ENCODE results near the gene CYGB.
"Not testable (repeated sequence)": the region's sequence is repeated elsewhere in the genome, so short reads cannot be mapped to it uniquely, and the experiment has no call there.

The CYGB gene

DNA sequence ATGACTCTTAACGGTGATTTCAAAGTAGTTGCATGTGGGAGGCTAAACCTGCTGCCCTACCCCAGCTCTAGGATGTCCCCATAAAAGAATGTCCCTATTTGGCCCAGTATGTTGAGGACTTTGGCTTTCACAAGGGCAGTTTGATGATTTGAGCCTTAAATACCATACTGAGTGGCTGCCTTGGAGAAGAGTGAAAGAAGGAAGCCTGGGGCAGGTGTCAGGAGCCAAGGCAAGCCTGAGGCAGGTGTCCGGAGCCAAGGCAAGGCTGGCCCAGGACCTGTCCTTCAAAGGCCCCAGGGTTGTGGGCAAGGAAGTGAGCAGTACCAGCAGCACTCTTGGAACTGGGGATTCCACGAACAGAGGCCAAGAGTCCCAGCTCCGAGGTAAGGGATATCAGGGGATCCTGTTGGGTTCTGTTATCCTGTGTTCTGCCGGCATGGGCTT lies 29.5 kb upstream of the CYGB start:
- no peak for DNase-seq

DNA sequence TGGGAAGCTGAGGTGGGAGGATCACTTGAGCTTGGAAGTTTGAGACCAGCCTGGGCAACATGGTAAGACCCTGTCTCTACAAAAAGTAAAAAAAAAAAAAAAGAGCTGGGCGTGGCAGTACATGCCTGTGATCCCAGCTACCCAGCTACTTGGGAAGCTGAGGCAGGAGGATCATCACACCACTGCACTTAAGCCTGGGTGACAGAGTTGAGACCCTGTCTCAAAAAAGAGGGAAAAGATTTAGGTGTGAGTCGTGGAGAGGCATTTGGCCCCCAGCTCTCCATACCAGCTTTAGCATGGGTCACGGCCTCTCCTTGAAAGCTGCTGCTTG lies 29.1 kb upstream of the CYGB start:
- DNase-seq = no peak

DNA sequence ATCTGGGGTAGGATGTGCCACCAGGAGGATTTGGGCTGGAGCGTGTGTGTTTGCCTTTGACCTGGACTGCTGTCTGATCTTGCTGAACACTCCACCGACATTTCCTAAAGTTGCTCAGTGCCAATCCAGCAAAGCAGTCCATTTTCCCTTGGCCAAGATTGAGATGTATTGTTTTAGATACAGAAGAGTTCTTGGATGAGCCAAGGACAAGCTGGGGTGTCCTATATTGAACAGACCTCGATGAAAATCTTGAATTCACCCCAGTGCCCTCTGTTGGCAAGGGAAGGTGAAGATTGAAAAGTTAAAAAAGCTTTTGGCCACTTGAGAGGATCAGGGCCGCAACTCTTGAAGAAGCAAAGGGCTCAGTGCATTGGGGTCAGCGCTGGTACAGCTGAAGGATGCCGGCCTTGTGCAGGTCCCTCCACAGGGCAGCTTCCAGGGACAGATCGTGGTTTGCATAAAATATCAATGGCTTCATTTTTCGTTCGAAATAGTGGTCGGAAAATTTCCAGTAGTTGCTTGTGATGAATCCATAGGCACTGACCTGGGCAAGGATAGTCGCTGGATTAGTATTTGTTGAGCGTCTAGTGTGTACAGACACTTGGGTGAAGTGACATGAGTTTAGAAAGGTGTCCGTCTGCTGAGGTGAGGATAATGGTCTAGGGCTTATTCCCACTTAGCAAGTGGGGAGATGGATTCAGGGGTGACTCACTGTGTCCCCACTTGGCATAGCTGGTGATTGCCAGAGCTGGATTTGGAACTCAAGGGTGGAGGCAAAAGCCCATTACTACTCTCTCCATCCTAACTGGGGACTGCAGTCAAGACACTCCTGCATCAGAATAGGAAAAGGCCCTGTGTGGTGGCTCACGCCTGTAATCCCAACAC lies 28.5 kb upstream of the CYGB start:
- no peak for DNase-seq

DNA sequence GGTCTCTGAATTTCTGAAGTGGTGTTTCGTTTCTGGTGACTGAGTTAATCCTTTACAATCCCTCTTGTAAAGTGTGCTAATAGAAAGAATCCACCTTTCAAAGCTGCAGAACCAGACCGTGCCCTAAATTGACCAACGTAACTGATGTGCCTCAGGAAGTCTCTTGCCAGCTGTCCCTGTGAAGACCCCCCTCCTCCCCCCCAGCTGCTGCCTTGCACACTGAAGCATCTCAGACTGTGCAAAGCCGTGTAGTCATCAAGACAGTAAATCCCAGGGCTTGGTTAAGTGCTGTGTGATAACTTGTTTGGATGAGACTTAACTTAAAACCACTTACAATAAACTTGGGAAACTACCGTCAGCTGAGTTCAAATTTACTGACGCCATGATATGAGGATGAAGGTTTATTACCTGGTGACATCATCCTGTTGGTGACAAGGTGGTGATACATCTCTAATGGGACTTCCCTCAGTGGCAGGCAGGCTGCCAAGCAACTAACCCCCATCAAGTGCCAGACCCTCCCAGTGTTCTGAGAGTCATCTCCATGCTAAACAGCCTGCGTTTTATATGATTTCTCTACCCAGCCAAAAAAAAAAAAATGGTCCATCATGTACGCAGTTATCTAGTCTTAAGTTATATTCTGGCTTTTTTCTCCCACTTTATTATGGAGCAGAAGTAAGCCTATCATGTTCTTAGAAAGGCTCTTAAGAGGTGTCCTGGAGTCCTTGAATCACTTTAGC lies 27.6 kb upstream of the CYGB start:
- not testable (repeated sequence) for DNase-seq

DNA sequence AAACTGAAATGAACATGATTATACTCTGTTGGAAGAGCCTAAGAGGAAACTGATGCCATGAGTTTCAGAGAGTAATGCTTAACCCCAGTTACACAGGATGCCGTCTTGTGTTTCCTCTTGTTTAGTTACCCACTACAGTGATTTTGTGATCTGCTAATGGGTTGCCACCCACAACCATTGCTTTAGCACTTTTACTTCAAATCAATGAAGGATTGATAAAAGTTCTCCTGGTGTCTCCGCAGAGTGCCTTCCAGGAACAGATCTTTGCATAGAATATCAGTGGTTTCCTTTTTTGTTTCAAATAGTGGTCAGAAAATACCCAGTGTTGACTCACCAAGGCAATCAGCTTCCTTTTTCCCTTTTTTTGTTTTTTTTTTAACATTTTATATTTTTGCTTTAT lies 25.9 kb upstream of the CYGB start:
- peak in 1 of 2 donors; percentile 47 for DNase-seq

DNA sequence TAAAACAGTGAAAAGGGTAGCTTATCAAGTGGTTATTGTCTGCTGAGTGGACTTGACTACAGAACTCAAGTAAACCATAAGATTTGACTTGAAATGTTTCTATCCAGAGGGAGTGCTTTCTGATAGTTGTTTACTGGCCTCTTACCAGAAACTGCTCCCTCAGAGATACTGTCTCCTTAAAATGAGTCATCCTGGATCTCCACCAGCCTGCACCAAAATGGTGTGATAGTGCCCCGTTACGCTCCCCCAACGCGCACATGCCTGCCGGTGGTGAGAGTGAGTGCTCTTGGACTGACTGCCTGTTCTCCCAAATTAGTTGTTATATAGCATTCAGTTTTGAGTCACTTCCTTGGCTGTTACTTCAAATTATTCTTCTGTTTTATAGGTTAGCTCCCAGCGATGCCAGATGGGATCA lies 25.2 kb upstream of the CYGB start:
- no peak for DNase-seq

DNA sequence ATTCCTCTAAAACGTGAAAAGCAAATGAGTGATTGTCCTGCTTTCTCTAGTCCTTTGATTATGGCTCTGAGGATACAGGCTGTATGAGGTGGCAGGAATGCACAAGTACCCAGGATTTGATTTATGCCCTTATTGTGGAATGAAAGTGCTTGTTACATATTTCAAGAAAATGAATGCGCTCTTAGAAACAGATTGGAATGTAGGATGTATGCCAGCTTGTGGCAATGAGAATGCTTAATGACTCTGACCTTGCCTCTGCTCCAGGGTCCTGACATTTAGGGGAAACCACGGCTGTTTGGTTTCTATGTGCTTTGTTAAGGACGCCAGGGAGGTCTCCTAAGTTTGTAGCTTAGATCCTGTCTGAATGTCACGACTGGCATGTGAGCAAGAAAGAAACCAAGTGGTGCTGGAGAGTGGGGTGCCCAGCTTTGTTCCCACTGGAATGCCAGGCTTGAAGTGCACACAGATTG lies 24.3 kb upstream of the CYGB start:
- DNase-seq = no peak

DNA sequence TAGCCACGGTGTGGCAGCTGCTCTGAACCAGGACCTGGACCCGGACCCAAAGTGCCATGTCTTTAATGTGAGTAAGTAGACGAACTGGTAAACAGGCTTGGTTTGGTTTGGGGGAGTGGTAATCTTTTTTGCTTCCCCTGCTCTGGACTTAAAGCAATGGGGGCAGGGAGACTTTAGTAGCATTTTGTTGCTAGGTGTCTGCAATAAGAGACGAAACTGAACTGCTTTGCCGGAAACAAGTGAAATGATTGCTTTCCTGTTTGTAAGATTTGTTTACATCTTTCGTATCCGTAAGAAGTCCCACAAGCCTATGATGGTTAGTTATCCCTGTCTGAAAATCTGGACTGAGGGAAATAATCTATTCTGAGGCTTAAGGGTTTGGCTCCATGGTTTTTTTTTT lies 23.8 kb upstream of the CYGB start:
- peak in 1 of 2 donors; percentile 77 for DNase-seq

DNA sequence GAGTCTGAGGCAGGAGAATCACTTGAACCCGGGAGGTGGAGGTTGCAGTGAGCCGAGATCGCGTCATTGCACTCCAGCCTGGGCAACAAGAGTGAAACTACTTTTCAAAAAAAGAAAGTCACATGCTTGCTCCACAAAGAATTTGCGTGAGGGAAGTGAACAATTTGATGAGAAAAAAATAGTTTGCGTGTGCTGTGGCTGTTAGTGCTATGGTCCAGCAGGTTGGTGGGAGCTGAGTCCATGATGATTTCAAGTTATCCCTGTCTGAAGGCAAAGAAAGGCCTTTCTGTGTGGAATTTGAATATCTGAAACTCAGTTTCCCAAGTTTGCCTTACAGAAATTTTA lies 23.3 kb upstream of the CYGB start:
- peak in 1 of 2 donors; percentile 44 for DNase-seq

DNA sequence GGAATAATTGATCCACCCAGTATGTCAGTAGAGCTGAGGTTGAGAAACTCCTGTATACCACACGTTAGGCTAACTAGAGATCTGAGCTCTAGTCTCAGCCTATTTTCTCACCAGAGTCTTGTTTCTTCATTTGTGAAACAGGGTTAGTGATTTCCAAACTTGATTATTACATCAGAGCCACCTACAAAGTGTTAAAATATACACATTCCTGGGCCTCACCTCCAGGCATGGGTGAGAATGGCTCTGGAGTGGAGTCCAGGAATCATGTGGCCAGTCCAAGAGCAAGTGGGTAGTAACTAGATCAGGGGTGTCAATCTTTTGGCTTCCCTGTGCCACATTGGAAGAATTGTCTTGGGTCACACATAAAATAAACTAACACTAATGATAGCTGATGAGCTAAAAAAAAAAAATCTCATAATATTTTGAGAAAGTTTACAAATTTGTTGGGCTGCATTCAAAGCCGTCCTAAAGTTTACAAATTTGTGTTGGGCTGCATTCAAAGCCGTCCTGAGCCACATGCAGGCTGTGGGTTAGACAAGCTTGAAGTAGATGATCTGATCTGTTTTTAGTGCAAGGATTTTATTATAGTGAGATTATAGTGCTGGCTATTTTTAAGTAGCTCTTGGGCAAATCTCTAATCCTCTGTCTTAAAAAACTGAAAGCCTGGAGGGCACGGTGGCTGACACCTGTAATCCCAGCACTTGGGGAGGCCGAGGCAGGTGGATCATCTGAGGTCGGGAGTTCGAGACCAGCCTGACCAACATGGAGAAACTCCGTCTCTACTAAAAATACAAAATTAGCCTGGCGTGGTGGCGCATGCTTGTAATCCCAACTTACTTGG lies 22.7 kb upstream of the CYGB start:
- DNase-seq = no peak

DNA sequence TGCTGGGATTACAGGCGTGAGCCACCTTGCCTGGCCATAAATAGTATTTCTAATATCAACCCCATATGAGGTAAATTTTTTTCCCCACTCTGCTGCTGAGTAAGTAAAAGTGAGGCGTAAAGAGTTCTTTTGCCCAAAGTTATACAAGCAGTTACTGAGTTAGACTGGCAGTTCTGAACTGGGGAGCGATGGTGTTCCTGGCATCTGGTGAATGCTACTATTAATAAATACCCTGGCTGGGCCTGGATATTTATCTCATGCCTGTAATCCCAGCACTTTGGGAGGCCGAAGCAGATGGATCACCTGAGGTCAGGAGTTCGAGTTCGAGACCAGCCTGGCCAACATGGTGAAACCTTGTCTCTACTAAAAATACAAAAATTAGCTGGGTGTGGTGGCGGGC lies 22.0 kb upstream of the CYGB start:
- DNase-seq = not testable (repeated sequence)

DNA sequence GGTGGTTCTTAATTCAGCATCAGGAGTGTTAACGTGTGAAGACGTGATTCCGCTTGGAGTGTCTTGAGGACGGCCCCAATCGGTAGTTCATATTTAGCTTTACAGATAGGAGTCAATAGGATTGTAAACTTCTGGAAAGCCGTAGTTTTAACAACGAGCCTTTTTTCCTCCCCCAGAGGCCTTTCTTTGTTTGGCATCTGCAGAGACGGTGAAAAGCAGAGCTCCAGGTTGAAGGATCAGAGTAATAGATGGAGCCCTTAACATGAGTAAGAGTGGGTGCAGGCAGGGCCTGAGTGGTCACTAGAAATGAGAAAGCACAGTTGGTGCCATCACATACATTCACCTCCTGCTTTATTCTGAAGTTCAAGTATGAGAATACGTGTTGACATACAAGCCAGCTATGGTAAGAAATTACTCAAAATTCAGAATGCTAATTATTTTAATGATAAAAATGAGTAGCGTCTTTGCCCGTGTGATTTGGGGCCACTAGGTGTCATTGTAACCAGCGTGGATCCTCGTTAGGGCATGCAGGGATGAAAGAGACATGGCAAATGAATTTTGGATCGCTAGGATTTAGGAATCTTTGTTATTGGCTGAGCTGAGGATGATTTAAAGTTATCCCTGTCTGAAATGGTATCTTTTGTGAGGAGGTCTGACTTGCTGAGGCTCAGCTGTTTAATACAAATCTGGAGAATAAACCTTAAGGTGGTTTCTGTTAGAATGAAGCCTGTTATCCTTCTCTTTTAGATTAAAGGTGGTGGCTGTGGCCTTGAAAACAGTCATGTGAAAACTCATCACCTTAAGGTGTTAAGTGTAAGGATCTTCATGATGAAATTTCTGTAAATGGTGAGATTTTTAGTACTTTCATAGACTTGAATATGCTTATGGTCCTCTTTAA lies 20.9 kb upstream of the CYGB start:
- peak in 1 of 2 donors; percentile 50 for DNase-seq

DNA sequence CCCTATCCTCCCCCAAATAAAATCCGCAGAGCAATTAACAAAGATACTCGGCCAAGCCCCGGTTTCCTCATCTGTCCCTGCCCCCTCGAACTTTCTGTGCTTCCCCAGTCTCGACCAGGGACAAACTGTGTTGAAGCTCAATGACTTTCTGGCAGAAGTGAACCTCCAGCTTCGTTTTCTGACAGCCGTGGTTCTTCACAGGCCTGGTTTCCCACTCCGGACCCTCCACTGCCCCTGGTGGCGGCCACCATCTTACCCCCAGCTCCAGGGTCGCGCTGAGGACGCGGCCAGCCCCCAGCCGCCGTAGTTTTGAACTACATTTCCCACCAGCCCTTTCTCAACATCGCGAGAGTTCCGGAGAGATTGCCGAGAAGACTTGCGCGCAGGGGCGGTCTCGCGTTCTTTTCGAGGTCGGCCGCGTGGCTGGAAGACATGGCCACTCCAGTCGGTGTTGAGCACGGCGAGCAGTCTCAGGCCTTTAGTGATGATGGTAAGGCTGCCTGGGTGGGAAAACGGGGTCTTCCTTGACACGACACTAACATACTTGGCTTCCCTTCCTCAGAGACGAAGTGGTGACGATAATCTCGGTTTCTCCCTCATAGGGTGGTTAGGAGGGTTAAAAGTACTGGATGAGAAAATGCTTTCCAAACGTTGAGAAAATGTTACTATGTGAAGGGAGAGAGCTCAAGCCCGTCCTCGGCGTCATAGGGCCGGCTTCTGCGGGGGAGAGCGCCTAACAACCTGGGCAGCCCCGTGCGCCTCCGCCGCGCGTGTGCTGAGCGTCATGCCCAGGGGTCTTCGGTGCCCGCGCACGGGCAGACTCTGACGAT lies 20.1 kb upstream of the CYGB start:
- peak; percentile 95 to 97 for DNase-seq

DNA sequence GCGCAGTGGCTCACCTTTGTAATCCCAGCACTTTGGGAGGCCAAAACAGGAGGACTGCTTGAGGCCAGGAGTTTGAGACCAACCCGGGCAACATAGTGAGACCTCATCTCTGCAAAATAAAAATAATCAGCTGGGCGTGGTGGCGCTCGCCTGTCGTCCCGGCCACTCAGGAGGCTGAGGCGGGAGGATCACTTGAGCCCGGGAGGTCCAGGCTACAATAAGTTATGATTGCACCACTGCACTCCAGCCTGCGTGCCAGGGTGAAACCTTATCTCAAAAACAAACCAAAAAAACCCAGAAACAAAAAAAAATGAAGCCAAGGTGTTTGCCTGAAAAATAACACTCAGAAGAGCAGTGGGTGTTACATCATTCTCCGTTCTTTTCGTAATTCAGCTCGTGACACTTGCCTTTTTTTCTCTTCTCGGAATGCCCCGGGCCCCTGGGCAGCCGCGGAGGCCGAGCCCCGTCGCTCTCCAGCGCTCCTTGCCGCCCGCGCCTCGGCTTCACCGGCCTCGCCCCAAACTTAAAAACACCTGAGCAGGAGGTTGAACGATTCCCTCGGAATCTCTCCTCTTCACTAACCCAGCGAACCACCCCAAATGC lies 19.4 kb upstream of the CYGB start:
- DNase-seq = peak; percentile 55 to 74

DNA sequence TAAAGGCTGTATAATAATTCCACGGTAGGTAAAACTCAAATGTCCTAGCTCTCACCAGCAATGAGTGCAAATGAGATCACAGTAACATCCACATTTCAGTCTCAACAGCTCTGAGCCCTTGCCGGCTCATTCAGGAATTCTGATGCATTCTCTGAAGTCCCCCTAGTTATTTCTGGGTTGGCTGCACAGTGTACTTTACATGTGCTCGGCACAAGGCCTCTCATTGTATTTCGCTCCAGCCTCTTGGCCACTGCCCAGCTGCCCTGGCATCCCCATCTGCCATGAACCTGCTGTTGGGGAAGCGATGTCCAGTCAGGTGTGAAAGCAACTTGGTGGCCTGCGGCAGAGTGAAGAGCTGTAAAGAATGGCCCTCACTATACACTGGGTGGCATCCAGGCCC lies 16.6 kb upstream of the CYGB start:
- no peak for DNase-seq

DNA sequence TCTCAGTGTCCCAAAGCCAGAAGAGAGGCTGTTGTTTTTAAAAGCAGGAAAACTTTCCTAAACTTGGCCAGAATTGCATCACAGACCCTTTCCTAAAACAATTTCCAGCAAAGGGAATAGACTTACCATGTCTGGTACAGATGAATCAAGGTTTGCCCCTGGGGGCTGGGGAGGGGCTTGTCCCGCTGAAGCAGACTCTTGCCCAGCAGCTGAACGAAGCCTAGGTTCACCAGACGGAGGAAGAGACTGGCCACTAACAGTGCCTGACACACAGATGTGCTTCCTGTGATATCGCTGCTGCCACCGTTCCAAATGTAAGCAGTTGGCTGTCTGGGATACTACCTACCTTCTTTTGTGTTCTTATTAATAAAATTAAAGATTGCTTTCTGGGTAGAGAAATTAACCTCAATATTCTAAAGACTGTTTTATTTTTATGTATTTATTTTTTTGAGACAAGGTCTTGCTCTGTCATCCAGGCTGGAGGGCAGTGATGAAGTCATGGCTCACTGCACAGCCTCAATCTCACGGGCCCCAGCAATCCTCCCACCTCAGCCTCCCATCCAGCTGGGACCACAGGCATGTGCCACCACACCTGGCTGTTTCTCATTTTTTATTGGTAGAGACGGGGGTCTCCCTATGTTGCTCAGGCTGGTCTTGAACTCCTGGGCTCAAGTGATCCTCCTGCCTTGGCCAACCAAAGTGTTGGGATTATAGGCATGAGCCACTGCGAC lies 15.8 kb upstream of the CYGB start:
- no peak for DNase-seq

DNA sequence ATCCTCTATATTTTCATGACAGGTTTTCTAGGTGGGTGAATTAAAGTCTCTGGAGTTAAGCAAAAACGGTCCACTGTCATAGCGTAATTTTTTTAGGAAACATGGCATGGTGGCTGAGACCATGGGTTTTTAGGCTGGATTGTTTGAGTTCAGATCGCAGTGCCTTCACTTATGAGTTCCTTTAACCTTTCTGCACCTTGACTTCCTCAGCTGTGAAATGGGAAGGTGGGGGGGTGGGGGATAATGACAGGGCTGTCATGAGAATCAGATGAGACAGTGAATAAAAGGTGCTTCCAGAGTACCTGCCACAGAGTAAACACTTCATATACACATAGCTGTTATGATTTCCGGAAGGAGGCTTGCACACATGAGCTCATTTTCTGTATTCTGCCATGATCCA lies 14.2 kb upstream of the CYGB start:
- DNase-seq = no peak

DNA sequence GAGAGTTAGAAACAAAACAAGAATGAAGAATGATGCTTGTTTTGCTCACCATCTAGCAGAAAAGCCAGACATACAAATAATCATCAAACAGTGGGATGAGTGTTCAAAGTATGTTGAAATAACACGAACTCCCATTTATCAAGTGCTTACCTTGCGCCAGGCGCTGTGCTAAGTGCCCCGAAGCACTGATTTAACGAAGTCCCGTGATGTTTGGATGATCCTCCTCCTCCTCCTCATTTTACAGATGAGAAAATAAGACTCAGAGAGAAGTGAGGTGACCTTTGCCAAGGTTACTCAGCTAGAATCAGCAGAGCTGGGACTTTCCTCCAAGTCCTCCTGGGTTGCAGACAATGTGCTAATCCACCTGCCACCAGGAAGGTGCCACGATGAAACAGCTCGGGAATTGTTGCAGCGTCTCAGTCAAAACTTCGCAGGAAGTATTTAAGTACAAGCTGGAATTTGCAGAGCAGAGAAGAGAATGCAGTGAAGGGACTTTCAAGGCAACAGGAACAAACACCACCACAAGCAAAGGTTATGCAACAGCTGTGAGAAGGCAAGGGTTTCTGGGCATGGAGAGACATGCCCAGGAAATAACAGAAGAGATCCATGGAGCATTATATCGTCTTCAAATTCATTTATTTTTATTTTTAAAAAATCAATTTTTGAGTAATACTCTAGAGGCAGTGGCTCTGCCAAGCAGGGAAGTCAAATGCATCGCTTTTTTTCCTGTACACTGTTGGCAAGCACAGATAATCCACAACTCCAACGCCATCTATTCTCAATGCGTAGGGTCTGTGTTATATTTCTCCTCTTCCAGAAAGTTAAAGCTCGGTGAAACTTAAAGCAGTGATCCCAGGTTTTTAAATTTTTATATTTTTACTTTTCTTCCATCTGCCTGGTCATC lies 13.5 kb upstream of the CYGB start:
- no peak for DNase-seq

DNA sequence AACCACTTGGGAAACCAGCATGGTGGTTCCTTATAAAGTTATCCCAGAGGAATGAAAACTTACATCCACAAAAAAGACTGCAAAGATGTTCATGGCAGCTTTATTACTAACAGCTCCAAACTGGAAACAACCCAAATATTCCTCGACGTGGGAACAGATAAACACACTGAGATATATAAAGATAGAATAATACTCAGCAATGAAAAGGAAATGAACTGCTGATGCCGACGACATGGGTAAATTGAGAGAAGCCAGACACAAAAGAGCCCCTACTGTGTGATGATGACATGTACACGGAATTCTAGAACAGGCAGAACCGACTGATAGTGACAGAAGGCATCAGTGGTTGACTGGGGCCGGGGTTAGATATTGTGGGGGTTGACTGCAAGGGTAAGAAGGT lies 12.0 kb upstream of the CYGB start:
- DNase-seq = no peak
